LNCaP clone FGC (cell line): Measurements from ENCODE around the gene MT4.

ENCODE experiments used
- DNase-seq: peaks from one replicate; pipeline ENCODE4 v3.0.0-alpha.2; 2011; ENCODE audit warnings: low read depth
- H3K4me3 ChIP-seq: 2 replicates; pipeline ENCODE4 v1.5.1; 2011; ENCODE audit warnings: mild to moderate bottlenecking, low read depth, low read length, control low read depth
- CTCF ChIP-seq: IDR thresholded peaks from 2 replicates; pipeline ENCODE4 v1.5.1; 2012; ENCODE audit warnings: mild to moderate bottlenecking; ENCODE audit not compliant: control insufficient read depth, insufficient read depth; ENCODE audit errors: extremely low read depth

MT4 gene

GRCh38 chr16:56589141-56590039 lies 24.5 kb downstream of the MT4 start, which contains the start of gene MT3:
MT3 (plus strand) TSS chr16:56589528; CDS start chr16:56589591, 63 bp downstream.
- H3K4me3 ChIP-seq, result peak within 1 kb of the TSS; percentile 36
- peak; percentile 22 for TF ChIP-seq CTCF
- DNase-seq, result no peak

- DNase-seq, result no peak
- TF ChIP-seq CTCF, result no peak
- H3K4me3 ChIP-seq, result no peak overlapping the region
These were observed 26.6 kb downstream of the MT4 start for GRCh38 chr16:56591377-56592060.

- no peak for DNase-seq
- H3K4me3 ChIP-seq, result no peak overlapping the region
- no peak for TF ChIP-seq CTCF
These were observed 28.9 kb downstream of the MT4 start for GRCh38 chr16:56593573-56594291.

GRCh38 chr16:56594292-56594619 lies 29.4 kb downstream of the MT4 start:
- DNase-seq, result no peak
- H3K4me3 ChIP-seq, result no peak overlapping the region
- TF ChIP-seq CTCF, result no peak

- peak; percentile 82 for TF ChIP-seq CTCF
- no peak overlapping the region for H3K4me3 ChIP-seq
- no peak for DNase-seq
These were observed 35.6 kb downstream of the MT4 start for GRCh38 chr16:56600398-56600999.

- H3K4me3 ChIP-seq, result no peak overlapping the region
- DNase-seq, result no peak
- TF ChIP-seq CTCF, result no peak
These were observed 36.5 kb downstream of the MT4 start for GRCh38 chr16:56601325-56601724.
